ENCODE data around the gene AGO4. TPM values are rescaled to one million over a fixed set of nuclear protein-coding genes. Genes with fewer than 3 reads are reported as not detected.
"Not testable (repeated sequence)": the region's sequence is repeated elsewhere in the genome, so short reads cannot be mapped to it uniquely, and the experiment has no call there.

The AGO4 gene
- total RNA-seq, 1 experiment from 2014 or later = 8.1 TPM

DNA sequence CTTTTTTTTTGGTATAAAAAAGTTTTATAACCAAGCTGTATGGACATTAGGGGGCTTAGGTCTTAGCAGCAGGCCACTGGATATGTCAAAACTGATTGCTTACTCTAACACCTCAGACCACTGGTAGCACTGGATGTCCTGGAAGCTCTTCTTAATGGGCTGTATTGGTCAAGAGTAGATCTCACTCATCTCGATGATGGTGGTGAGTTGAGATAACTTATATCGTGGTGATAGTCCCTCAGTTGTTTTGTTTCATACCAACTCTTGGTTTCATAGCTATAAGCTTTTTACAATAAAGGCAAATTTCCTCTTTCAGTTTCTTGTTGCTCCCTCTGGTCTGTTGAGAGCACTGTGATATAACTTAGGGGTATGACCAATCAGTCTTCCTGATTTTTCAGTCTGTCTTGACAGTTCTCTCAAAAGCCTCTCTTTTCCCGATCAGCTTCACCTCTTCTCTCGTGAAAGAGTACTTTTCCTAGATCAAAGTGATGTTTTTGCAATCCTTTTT lies 65.5 kb downstream of the AGO4 start:
- H3K4me3 Mint-ChIP-seq (ENCODE audit: unreplicated experiment) = no peak overlapping the region
- ChIA-PET POLR2A (no interaction called here), CTCF (no interaction called here)
- Histone ChIP-seq H3K4me3 (ENCODE audit: low read depth, low read length) (no peak overlapping the region), H3K36me3 (ENCODE audit: control insufficient read depth, insufficient read depth, low read length) (no peaks in the 10 kb centered on the region), H3K9me3 (no peaks in the 10 kb centered on the region), H3K27me3 (replicated peaks; ENCODE audit: control insufficient read depth, insufficient read depth, low read length) (no peaks in the 10 kb centered on the region), H3K4me1 (no peaks in the 10 kb centered on the region)
- no TSS peak for BruUV-seq (replicated peaks)
- DNase-seq = no peak
- no peaks in the 10 kb centered on the region for H3K9me3 Mint-ChIP-seq (ENCODE audit: unreplicated experiment)
- intact Hi-C loops (cut with micrococcal nuclease; ENCODE audit: unreplicated experiment) = no loop called here
- H3K27me3 Mint-ChIP-seq (ENCODE audit: insufficient read depth, unreplicated experiment) = no peaks in the 10 kb centered on the region
- no peak overlapping the region for H3K27ac Mint-ChIP-seq (ENCODE audit: unreplicated experiment)
- peaks cover 21% of the 10 kb centered on the region for H3K36me3 Mint-ChIP-seq (ENCODE audit: insufficient read depth, unreplicated experiment)
- TF ChIP-seq, protein P1, sequence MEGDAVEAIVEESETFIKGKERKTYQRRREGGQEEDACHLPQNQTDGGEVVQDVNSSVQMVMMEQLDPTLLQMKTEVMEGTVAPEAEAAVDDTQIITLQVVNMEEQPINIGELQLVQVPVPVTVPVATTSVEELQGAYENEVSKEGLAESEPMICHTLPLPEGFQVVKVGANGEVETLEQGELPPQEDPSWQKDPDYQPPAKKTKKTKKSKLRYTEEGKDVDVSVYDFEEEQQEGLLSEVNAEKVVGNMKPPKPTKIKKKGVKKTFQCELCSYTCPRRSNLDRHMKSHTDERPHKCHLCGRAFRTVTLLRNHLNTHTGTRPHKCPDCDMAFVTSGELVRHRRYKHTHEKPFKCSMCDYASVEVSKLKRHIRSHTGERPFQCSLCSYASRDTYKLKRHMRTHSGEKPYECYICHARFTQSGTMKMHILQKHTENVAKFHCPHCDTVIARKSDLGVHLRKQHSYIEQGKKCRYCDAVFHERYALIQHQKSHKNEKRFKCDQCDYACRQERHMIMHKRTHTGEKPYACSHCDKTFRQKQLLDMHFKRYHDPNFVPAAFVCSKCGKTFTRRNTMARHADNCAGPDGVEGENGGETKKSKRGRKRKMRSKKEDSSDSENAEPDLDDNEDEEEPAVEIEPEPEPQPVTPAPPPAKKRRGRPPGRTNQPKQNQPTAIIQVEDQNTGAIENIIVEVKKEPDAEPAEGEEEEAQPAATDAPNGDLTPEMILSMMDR (IDR thresholded peaks at IDR 0.05; ENCODE audit: insufficient read depth in 1 of 2, low read depth in 1 of 2, low read length in 1 of 2, severe bottlenecking in 1 of 2, unreplicated experiment in 1 of 2) = no peak
- H3K4me1 Mint-ChIP-seq (ENCODE audit: low read depth, unreplicated experiment) = no peaks in the 10 kb centered on the region

GRCh38 chr1:35874115-35874514 lies 66.3 kb downstream of the AGO4 start:
- POLR2A ChIA-PET = not testable (repeated sequence)

DNA sequence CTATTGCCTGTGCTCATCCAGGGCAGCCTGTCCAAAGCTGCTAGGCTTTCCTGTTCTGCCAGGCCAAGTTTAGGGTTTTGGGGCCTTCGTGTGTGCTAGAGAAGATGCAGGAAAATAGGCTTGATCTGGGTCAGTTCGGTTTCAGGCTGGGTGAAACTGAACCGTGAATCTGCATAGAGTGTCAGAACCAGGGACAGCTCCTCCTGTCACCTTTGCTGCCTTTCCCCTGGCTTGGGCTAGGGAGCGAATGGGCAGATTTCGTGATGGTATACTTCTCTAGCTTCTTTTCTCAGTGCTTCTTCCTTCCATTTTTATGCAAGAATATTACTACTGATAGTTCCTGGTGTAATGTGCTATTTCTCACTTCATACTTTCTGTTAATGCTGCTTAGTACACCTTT lies 69.2 kb downstream of the AGO4 start:
- BruUV-seq (replicated peaks) = no TSS peak
- Histone ChIP-seq H3K9me3 (no peaks in the 10 kb centered on the region), H3K4me3 (ENCODE audit: low read depth, low read length) (no peak overlapping the region), H3K27me3 (replicated peaks; ENCODE audit: control insufficient read depth, insufficient read depth, low read length) (no peaks in the 10 kb centered on the region), H3K4me1 (peaks cover 8% of the 10 kb centered on the region; the same call in 1 of the 2 replicates), H3K36me3 (ENCODE audit: control insufficient read depth, insufficient read depth, low read length) (no peaks in the 10 kb centered on the region)
- Mint-ChIP-seq H3K36me3 (ENCODE audit: insufficient read depth, unreplicated experiment) (peaks cover 15% of the 10 kb centered on the region), H3K4me3 (ENCODE audit: unreplicated experiment) (no peak overlapping the region), H3K9me3 (ENCODE audit: unreplicated experiment) (no peaks in the 10 kb centered on the region), H3K4me1 (ENCODE audit: low read depth, unreplicated experiment) (peaks cover 3% of the 10 kb centered on the region), H3K27me3 (ENCODE audit: insufficient read depth, unreplicated experiment) (no peaks in the 10 kb centered on the region), H3K27ac (ENCODE audit: unreplicated experiment) (no peak overlapping the region)
- CTCF ChIA-PET = no interaction called here
- TF ChIP-seq, protein P1 (IDR thresholded peaks at IDR 0.05; ENCODE audit: insufficient read depth in 1 of 2, low read depth in 1 of 2, low read length in 1 of 2, severe bottlenecking in 1 of 2, unreplicated experiment in 1 of 2) = no peak
- POLR2A ChIA-PET = no interaction called here
- intact Hi-C loops (cut with micrococcal nuclease; ENCODE audit: unreplicated experiment) = no loop called here
- peak in 1 of 2 experiments; percentile 39 for DNase-seq

More at GRCh38 chr1:35874115-35874514, 66.3 kb downstream of the AGO4 start:
- CTCF ChIA-PET; BruUV-seq (replicated peaks); H3K27ac Mint-ChIP-seq (ENCODE audit: unreplicated experiment); H3K4me3 Mint-ChIP-seq (ENCODE audit: unreplicated experiment); H3K9me3 Mint-ChIP-seq (ENCODE audit: unreplicated experiment); H3K4me1 Mint-ChIP-seq (ENCODE audit: low read depth, unreplicated experiment); DNase-seq; H3K9me3 ChIP-seq; H3K4me1 ChIP-seq; H3K27me3 ChIP-seq (replicated peaks; ENCODE audit: control insufficient read depth, insufficient read depth, low read length); H3K36me3 ChIP-seq (ENCODE audit: control insufficient read depth, insufficient read depth, low read length); H3K27me3 Mint-ChIP-seq (ENCODE audit: insufficient read depth, unreplicated experiment); intact Hi-C loops (cut with micrococcal nuclease; ENCODE audit: unreplicated experiment); H3K4me3 ChIP-seq (ENCODE audit: low read depth, low read length): not testable (repeated sequence)
- H3K36me3 Mint-ChIP-seq (ENCODE audit: insufficient read depth, unreplicated experiment) = peaks cover 21% of the 10 kb centered on the region

- ChIA-PET POLR2A (no interaction called here), CTCF (no interaction called here)
- peaks cover 17% of the 10 kb centered on the region for H3K4me1 ChIP-seq
- H3K4me1 Mint-ChIP-seq (ENCODE audit: low read depth, unreplicated experiment) = peaks cover 20% of the 10 kb centered on the region
- no peaks in the 10 kb centered on the region for H3K9me3 Mint-ChIP-seq (ENCODE audit: unreplicated experiment)
- no peaks in the 10 kb centered on the region for H3K36me3 ChIP-seq (ENCODE audit: control insufficient read depth, insufficient read depth, low read length)
- intact Hi-C loops (cut with micrococcal nuclease; ENCODE audit: unreplicated experiment) = no loop called here
- BruUV-seq (replicated peaks) = no TSS peak
- H3K36me3 Mint-ChIP-seq (ENCODE audit: insufficient read depth, unreplicated experiment) = peaks cover 6% of the 10 kb centered on the region
- no peak overlapping the region for H3K4me3 ChIP-seq (ENCODE audit: low read depth, low read length)
- no peaks in the 10 kb centered on the region for H3K27me3 Mint-ChIP-seq (ENCODE audit: insufficient read depth, unreplicated experiment)
- H3K27me3 ChIP-seq (replicated peaks; ENCODE audit: control insufficient read depth, insufficient read depth, low read length) = no peaks in the 10 kb centered on the region
- no peak overlapping the region for H3K27ac Mint-ChIP-seq (ENCODE audit: unreplicated experiment)
- TF ChIP-seq, protein P1 (IDR thresholded peaks at IDR 0.05; ENCODE audit: insufficient read depth in 1 of 2, low read depth in 1 of 2, low read length in 1 of 2, severe bottlenecking in 1 of 2, unreplicated experiment in 1 of 2) = no peak
- H3K9me3 ChIP-seq = no peaks in the 10 kb centered on the region
- H3K4me3 Mint-ChIP-seq (ENCODE audit: unreplicated experiment) = peak overlapping the region; percentile 24
- DNase-seq = no peak
These were observed 74.0 kb downstream of the AGO4 start for GRCh38 chr1:35881850-35882273.
